Heart left ventricle (tissue), 16 donors: Measurements from ENCODE around the gene TEAD1. TPM values are rescaled to one million over a fixed set of nuclear protein-coding genes. Genes with fewer than 3 reads are reported as not detected.

Experiments
- ATAC-seq, 4 donors: fragments of 200-7000 bp; cut with Tn5 transposase; one replicate each; pipeline ENCODE4 v1.9.1; 2020 to 2022; ENCODE audit warnings: moderate library complexity in 4 of 4, mild to moderate bottlenecking in 3 of 4, moderate number of reproducible peaks in 1 of 4
- DNase-seq, 5 donors: peaks; one replicate each; pipeline ENCODE4 v3.0.0-alpha.2; 2020
- H3K27ac ChIP-seq, 12 donors: fragments of 200-600 bp; sonication (generic) in 4 of 12; one replicate each; pipeline versions ENCODE4 v1.5.0 to v1.8.0; 2016 to 2022; ENCODE audit warnings: mild to moderate bottlenecking in 2 of 12
- H3K27me3 ChIP-seq, 9 donors: fragments of 200-600 bp; sonication (generic) in 2 of 9; one replicate each; pipeline versions ENCODE4 v1.5.1 to v1.8.0; 2016 to 2022; ENCODE audit warnings: mild to moderate bottlenecking in 3 of 9
- H3K36me3 ChIP-seq, 9 donors: fragments of 200-600 bp; sonication (generic) in 2 of 9; one replicate each; pipeline versions ENCODE4 v1.5.0 to v1.8.0; 2018 to 2022; ENCODE audit warnings: mild to moderate bottlenecking in 2 of 9
- H3K4me1 ChIP-seq, 12 donors: fragments of 200-600 bp; sonication (generic) in 4 of 12; one replicate each; pipeline versions ENCODE4 v1.5.0 to v1.8.0; 2016 to 2022; ENCODE audit warnings: mild to moderate bottlenecking in 3 of 12
- H3K4me3 ChIP-seq, 12 donors: fragments of 200-600 bp; sonication (generic) in 4 of 12; one replicate each; pipeline versions ENCODE4 v1.5.0 to v1.8.0; 2017 to 2022; ENCODE audit warnings: mild to moderate bottlenecking in 9 of 12, moderate library complexity in 4 of 12
- H3K9me3 ChIP-seq, 12 donors: fragments of 200-600 bp; sonication (generic) in 4 of 12; one replicate each; pipeline versions ENCODE4 v1.5.0 to v1.8.0; 2016 to 2022; ENCODE audit warnings: mild to moderate bottlenecking in 1 of 12
- CTCF ChIP-seq, 12 donors: fragments of 200-600 bp; sonication (generic) in 4 of 12; IDR thresholded peaks; one replicate each; pipeline versions ENCODE4 v1.5.0 to v1.8.0; 2018 to 2022; ENCODE audit warnings: antibody characterized with exemption in 12 of 12, mild to moderate bottlenecking in 5 of 12
- POLR2A ChIP-seq, 2 donors: fragments of 450-650 bp; IDR thresholded peaks; one replicate each; pipeline ENCODE4 v1.6.1; 2017; ENCODE audit warnings: antibody characterized with exemption in 2 of 2, mild to moderate bottlenecking in 2 of 2, moderate library complexity in 2 of 2
- WGBS, 4 donors: extraction: QIAGEN DNeasy Blood & Tissue Kit in 2 of 4; methylation state at CpG; one replicate each; pipeline versions ENCODE4 v1.1.5 to v1.1.7; 2013 to 2018; 5-methylcytosine and 5-hydroxymethylcytosine counted together
- intact Hi-C, 10 donors: fragments of 100-400 bp; cut with DNase I; formaldehyde crosslinking; loops; one replicate each; pipeline versions ENCODE4 v1.11.1 to v1.14.2; 2022
- polyA plus RNA-seq, 2 donors: library from polyadenylated mRNA; stranded (reverse); fragments of 200-250 nt; gene quantifications; one replicate each; pipeline ENCODE4 v1.2.3, GENCODE V29; 2013
- total RNA-seq, 9 donors: library from RNA; depleted of rRNA in 2 of 9; stranded (reverse); fragments of >200 nt in 2 of 9; fragmentation: NEBNext Ultra II Directional in 3 of 9; extraction: Animal tissue kit (Norgen Biotek cat#: 25700) in 3 of 9; gene quantifications; one replicate each; pipeline versions ENCODE4 v1.1.0 to v1.2.4, GENCODE V29; 2016 to 2023
- donor health status: ischemic (EF 13 %, LVEDD 7.1; RV severe dilation, severe dysfunction).
- donor health status: healthy with polysubstance abuse.
- donor health status: DM: no; HTN: yes; CAD: no.
- donor health status: DM: no; HTN: no; CAD: no.
- donor health status: ischemic (EF 25% LVEDD 6.9; RV normal size, moderate dysfunction).
- donor health status: ischemic (EF 25% LVEDD 5.7; RV mildly dilated, moderate dysfunction).
- donor health status: healthy.
- donor health status: DM: yes; HTN: yes; CAD: no.
- donor health status: ischemic (EF 35%, LVEDD 5.7; RV mildly dilated, moderate dysfunction).
- donor health status: nonischemic (EF 11% LVEDD 7.7; RV severe dilation, severe dysfunction).
- donor health status: DM: yes; HTN: yes; CAD: no.
- donor health status: PGD.
- donor health status: ischemic (EF 29% LVEDD 5.4; RV normal size, mild dysfunction).
- donor health status: nonischemic (EF 23%, LVEDD 6.1; RV moderate dilation, normal function).

The TEAD1 gene
- total and polyA plus RNA-seq, 11 donors, result 14.4 to 161 (median 113) TPM

- no peaks in the 10 kb centered on the region for H3K9me3 ChIP-seq
- H3K27ac ChIP-seq, result peak overlapping the region in 3 of 12 donors; percentile 17 to 40 (median 40)
- H3K4me1 ChIP-seq, result peaks cover 0 to 41% (median 29%) of the 10 kb centered on the region in 12 donors
- TF ChIP-seq CTCF (IDR thresholded peaks at IDR 0.05) (no peak), POLR2A (IDR thresholded peaks at IDR 0.05) (no peak)
- no peaks in the 10 kb centered on the region for H3K36me3 ChIP-seq
- DNase-seq (peak in 1 of 5 donors; percentile 29), ATAC-seq (no peak)
- WGBS, 4 donors, result 63 to 71% (median 68%) methylated on average over 12 of the region's 12 CpGs
- no peaks in the 10 kb centered on the region for H3K27me3 ChIP-seq
- intact Hi-C loops, result loop anchor here in 6 of 10 donors (5.0 to 10.0 kb wide), 4 partner anchors 133 to 395 kb away; partner anchors contain the start of gene TEAD1 (in 2 of the 6)
- H3K4me3 ChIP-seq, result no peak overlapping the region
Observed at GRCh38 chr11:12809864-12810567, 135.8 kb downstream of the TEAD1 start.

GRCh38 chr11:12810568-12810894 lies 136.3 kb downstream of the TEAD1 start:
- no peaks in the 10 kb centered on the region for H3K36me3 ChIP-seq
- TF ChIP-seq POLR2A (IDR thresholded peaks at IDR 0.05), result no peak
- TF ChIP-seq CTCF (IDR thresholded peaks at IDR 0.05), result no peak
- WGBS, 4 donors, result 35 to 41% (median 37%) methylated on average over 5 of the region's 5 CpGs
- H3K27me3 ChIP-seq, result no peaks in the 10 kb centered on the region
- no peaks in the 10 kb centered on the region for H3K9me3 ChIP-seq
- DNase-seq (peak in 1 of 5 donors; percentile 41), ATAC-seq (peak in 1 of 4 donors; percentile 50)
- H3K27ac ChIP-seq, result peak overlapping the region in 3 of 12 donors; percentile 17 to 40 (median 40)
- peaks cover 3 to 46% (median 34%) of the 10 kb centered on the region in 12 donors for H3K4me1 ChIP-seq
- intact Hi-C loops, result loop anchor here in 6 of 10 donors (5.0 to 10.0 kb wide), 4 partner anchors 133 to 396 kb away; partner anchors contain the start of gene TEAD1 (in 2 of the 6)
- no peak overlapping the region for H3K4me3 ChIP-seq

GRCh38 chr11:12811861-12812260 lies 137.6 kb downstream of the TEAD1 start:
- Histone ChIP-seq H3K4me3 (no peak overlapping the region), H3K27ac (peak overlapping the region in 1 of 12 donors; percentile 13), H3K9me3 (no peaks in the 10 kb centered on the region), H3K27me3 (no peaks in the 10 kb centered on the region), H3K36me3 (no peaks in the 10 kb centered on the region), H3K4me1 (peaks cover 3 to 56% (median 43%) of the 10 kb centered on the region in 12 donors)
- TF ChIP-seq CTCF (IDR thresholded peaks at IDR 0.05) (no peak), POLR2A (IDR thresholded peaks at IDR 0.05) (no peak)
- ATAC-seq, result no peak
- DNase-seq, result no peak
- 86 to 93% (median 90%) methylated on average over 7 of the region's 7 CpGs for WGBS, 4 donors
- intact Hi-C loops, result loop anchor here in 6 of 10 donors (5.0 to 10.0 kb wide), 4 partner anchors 135 to 397 kb away; partner anchors contain the start of gene TEAD1 (in 2 of the 6)

- Histone ChIP-seq H3K27me3 (no peaks in the 10 kb centered on the region), H3K4me3 (no peak overlapping the region), H3K4me1 (peaks cover 3 to 60% (median 43%) of the 10 kb centered on the region in 12 donors), H3K27ac (peak overlapping the region in 5 of 12 donors; percentile 6 to 76 (median 27)), H3K9me3 (no peaks in the 10 kb centered on the region), H3K36me3 (no peaks in the 10 kb centered on the region)
- TF ChIP-seq CTCF (IDR thresholded peaks at IDR 0.05) (no peak), POLR2A (IDR thresholded peaks at IDR 0.05) (no peak)
- DNase-seq (peak in 2 of 5 donors; percentile 33 to 39), ATAC-seq (peak in 1 of 4 donors; percentile 22)
- WGBS, 4 donors, result 29 to 43% (median 39%) methylated on average over 1 to 4 of the region's 4 CpGs
- intact Hi-C loops, result loop anchor here in 6 of 10 donors (5.0 to 10.0 kb wide), 4 partner anchors 136 to 398 kb away; partner anchors contain the start of gene TEAD1 (in 2 of the 6)
Observed at GRCh38 chr11:12812849-12813248, 138.6 kb downstream of the TEAD1 start.
